Endothelial cell of hepatic sinusoid (primary cell): ENCODE results near the gene HSD11B1L.

Experiments
- in situ Hi-C: cut with HindIII; loops from 2 replicates; pipeline ENCODE4 v1.10.0; 2017; ENCODE audit warnings: low sequenced_read_pairs

HSD11B1L gene, protein sequence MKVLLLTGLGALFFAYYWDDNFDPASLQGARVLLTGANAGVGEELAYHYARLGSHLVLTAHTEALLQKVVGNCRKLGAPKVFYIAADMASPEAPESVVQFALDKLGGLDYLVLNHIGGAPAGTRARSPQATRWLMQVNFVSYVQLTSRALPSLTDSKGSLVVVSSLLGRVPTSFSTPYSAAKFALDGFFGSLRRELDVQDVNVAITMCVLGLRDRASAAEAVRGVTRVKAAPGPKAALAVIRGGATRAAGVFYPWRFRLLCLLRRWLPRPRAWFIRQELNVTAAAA

DNA sequence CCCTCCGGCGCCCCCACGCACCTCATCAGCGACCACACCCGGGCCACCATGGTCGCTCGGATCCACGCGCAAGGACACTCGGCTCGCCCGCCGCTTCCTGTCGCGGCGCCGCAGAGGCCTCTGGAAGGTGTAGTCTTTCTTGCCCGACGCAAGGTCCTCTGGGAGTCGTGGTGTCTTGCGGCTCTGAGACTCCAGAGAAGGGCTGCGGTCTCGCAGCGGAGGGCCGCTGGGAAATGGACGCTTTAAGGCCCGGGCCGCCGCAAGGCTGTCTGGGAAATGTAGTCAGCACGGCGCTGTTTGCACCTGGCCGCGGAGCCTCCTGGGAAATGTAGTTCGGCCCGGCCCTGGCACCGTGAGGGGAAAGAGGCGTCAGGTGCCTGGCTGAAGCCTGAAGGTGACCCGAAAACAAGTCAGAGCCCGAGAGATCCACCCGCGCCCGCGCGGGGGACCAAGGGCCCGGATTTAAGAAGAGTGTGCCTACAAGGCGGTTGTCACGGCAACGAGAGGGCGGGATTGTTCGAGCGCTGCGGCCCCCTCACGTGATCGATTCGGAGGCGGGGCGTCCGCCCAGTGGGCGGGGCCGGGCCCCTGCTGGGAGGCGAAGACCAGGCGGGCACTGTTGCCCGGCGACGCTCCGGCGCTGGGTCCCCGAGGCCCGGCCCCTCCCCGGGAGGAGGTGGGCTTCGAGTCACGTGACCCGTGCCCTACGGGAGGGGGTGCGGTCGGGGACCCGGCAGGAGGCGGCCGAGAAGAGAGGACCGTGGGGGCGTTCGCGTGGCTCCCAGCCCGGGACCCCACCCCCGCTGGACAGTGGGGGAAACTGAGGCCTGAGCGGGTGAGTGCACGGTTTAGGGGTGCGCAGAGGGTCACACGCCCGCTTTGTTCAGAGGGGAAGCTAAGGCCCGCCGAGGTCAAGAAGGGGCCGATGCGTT is at the start of gene HSD11B1L, which contains the start of gene MICOS13:
TSS of gene HSD11B1L (plus strand) at position 591 of the 932 bp plus-strand sequence. CDS start 3,806 bp downstream, outside the sequence.
TSS of gene MICOS13 (minus strand) at position 80 of the 932 bp plus-strand sequence. CDS start at position 50, 30 bp downstream.
- in situ Hi-C loops, result no loop called here

DNA sequence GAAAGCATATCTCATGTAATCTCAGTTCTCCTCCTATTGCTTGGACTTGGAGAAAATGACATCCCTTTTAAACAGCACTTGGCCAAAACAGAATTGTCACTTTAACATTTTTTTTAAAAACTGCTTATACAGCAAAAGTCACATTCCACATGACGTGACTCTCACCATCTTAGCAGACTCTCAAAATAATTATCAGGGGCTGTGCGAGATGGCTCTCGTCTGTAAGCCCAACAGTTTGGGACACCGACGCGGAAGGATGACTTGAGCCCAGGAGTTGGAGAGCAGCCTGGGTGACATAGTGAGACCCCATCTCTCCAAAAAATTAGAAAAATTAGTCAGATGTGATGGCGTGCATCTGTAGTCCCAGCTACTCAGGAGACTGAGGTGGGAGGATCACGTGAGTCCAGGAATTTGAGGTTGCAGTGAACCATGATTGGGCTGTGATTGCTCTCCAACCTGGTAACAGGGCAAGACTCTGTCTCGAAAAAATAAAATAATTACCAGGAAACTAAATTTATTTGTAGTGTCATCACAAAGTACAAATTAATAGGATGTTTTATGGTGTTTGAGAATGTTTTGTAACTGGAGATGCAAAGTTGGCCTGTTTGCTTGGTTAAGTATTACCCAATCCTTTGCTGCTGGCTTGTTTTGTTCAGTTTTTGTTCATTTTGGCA is 49.1 kb upstream of the HSD11B1L start:
- in situ Hi-C loops, result no loop called here

DNA sequence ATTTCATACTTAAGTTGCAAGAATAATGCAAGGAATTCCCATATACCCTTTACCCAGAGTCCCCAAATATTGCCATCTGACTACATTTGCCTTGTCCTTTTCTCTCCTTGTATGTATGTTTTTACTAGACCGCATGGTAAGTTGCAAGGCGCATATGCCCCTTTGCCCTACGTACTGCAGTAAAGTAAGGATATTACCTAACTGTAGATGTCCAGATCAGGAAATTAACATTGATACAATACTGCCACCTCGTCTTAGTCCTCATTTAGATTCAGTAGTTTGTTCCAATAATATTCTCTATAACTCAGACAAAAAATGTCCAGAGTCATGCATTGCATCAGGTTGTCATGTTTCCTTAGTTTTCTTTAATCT is 48.6 kb upstream of the HSD11B1L start:
- in situ Hi-C loops, result no loop called here

DNA sequence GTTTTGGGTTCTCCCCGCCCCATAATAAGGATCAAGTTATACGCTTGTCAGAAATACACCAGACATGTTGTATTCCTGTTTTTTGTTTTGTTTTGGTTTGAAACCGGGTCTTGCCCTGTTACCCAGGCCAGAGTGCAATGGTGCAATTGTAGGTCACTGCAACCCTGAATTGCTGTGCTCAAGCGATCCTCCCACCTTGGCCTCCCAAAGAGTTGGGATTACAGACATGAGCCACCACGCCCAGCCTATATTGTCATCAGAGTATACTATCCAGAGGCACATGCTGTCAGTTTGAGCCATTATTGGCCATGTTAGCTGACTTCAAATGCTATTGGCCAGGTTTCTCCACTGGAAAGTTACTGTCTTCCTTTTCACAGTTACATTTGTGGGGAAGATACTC is 48.2 kb upstream of the HSD11B1L start:
- in situ Hi-C loops, result no loop called here

DNA sequence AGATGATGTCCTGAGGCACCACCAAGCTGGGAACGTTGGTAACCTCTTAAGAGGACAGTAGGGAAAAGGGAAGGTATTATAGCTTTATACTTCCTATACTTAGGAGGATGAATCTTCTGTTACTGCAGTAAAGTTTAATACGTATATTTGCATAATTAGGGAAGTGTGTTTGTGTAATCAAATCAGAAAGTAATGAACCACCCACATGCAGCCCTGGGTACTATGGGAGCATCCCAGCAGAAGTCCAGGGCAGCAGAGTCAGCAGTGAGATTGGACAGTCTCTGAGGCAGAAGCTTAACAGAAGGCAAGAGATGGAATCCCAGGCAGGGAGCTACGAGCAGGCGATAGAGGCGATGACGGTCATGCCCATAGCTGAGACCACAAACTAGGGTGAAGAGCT is 45.4 kb upstream of the HSD11B1L start:
- in situ Hi-C loops, result no loop called here

DNA sequence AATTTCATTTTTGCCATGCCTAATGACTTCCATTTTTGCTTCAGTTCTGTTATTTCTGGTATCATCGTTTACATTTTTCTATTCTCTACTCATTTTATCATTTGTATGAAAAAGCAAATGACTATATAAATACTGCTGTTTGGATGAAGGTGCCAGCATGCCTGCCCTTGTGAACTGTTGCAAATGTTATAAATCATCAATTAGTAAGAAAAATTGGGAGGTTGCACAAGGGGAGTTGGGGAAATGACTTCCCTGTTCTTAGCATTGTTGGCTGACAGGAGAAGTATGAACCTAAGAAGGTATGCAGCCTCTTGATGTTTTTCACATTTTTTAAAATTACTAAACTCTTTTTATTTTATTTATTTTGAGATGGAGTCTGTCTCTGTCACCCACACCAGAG is 42.9 kb upstream of the HSD11B1L start:
- in situ Hi-C loops, result no loop called here

DNA sequence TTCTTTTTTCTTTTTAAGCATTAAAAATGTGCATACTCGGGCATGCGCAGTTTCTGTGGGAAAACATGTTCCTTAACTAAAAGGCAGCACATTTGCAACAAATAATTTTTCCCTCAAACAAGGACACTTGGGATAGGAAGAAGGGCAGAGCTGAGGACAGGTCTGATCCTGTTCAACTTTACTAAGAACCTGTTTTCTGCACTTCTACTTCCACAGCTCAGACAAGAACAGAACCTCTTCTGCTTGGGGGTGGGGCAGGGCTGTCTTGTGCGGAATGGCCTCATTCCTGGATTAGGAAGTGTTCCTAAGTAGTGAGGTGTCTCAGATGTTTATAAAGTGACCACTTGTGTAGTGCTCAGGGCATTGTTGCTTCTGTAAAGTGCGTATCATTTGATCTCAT is 39.7 kb upstream of the HSD11B1L start:
- in situ Hi-C loops, result no loop called here

DNA sequence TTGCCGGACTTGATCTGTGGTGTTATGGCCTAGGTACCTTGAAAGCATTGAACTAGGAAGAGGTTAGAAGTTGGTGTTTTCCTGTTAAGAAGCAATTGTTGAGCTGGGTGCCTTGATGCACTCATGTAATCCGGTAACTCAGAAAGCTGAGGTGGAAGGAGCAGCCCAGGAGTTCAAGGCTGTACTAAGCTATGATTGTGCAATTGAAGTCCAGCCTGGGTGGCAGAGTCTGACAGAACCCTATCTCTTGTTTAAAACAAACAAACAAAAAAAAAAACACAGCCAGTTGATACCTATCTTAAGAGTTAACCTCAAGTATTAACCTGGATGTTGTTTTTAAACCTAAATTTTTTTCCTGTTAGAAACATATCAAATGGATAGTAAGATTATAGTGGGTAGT is 38.6 kb upstream of the HSD11B1L start:
- in situ Hi-C loops, result no loop called here

DNA sequence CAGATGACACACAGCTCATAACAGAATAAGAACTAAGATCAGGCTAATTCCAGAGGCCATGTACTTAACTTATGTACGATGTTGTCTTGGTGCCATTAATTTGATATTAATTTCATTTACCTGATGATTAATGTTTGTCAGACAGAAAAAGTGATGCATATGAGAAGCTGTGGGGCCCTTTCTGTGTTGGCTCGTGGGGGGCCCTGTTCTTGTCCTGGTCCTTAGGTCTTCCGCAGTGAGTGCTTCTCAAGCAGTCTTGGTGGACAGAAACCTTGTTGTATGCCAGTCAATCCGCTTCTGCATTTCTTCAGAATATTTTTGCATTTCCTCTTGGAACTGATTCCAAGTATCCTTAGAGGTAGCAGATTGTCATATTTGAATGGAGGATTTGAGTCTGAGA is 37.8 kb upstream of the HSD11B1L start:
- in situ Hi-C loops, result no loop called here

DNA sequence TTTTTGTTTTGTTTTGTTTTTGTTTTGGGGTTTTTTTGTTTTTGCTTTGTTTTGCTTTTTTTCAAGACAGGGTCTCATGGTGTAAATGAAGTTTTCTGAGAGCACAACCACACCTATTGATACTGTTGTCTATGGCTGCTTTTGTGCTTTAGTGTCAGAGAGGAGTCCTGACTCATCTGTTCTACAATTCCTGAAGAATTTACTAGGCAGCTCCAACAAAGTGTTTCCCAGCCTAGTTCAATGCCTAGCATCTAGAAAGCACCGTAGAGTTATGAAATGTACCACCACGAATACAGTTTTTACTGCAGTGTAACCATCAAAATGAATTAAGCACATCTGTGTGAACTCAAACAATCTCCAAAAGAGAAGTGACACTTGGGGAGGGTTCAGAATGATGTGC is 36.8 kb upstream of the HSD11B1L start:
- in situ Hi-C loops, result no loop called here

DNA sequence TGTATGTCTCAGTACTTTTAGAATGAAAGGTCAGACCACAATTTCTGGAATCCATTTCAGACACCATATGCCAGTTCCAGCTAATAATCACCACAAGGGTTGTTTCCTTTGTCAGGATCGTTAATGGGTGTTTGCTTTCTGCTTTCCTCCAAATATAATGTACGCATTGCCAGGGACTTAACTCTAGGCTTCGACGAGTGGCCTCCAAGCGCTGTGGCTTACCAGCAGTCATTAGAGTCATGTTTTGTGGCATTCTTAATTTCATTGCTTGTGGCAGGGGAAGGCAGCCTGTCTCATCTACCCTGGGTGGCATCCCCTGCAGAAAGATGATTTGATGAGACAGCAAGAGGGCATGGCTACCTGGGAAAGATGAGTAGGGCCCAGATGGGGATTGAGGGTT is 35.4 kb upstream of the HSD11B1L start:
- in situ Hi-C loops, result no loop called here

DNA sequence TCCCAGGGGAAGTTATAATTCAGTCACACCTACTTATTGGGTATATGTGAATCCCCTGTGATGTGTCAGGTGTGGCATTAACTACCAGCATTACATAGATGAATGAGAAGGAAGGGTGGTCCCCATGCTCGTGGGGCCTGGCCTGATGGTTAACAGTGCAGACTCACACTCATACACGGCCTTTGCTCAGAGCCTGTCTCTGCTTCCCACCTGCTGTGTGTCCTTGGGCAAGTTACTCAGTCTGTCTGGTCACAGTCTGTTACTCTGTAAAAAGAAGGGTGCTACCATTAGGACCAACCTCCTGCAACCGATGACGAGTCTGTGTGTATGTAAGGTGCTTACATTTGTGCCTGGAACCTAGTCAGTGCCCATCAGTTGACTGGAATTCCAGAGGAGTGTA is 34.1 kb upstream of the HSD11B1L start:
- in situ Hi-C loops, result no loop called here

DNA sequence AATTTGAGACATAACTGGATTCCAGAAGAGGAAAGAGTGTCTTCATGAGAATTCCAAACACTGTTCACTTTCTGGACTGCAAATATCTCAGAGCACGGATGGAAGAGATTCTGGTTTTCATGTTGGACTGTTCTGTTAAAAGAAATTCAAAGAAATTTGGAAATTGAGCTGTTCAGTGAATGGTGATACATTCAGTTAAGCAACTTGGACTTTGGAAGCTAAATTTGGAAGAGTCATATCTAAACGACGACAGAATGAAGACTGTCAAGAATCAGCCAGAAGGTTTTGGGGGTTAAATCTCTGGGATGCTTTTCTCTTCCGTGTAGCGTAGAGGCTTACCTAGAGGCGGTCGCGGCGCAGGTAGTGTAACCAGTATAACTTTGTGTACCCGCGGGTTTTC is 32.4 kb upstream of the HSD11B1L start:
- in situ Hi-C loops, result no loop called here

DNA sequence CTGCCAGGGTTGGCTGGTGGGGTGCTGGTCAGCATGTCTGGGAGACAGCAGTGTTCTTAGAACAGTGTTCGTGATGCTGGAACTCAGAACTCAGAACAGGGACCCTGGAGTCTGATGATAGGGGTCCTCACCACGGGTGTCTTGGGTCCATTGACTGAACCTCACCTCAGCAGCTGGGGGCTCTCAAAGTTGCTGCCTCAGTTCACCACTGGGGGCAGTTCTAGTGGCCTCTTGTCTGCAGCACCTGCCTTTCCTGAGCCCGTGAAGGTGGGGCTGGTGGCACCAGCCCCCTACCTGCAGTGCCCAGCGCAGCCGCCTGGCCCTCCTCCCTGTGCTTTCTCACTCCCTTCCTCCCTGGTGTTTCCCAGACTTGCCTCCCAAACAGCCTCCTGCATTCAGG is 29.5 kb upstream of the HSD11B1L start:
- in situ Hi-C loops, result loop anchor here (5.0 kb wide), 1 partner anchor 49 kb away; no protein-coding TSS in a partner anchor

DNA sequence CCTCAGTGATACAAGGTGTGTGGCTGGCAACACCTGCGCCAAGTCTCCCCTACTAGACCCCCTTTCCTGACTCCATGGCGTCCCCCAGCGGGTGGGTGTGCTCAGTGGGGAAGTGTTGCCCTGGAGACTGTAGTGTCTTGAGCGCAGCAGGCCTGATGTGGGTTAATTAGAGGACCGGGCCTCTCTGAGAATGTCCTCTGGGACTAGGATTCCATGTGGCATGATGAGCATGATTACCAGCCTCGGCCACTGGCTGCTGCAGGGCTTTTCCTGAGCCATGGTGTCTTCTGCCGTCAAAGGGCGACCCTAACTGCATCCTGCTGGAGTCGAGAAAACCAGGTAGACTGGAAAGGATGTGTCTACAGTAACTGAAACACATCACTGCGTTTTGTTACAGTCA is 28.6 kb upstream of the HSD11B1L start:
- in situ Hi-C loops, result loop anchor here (5.0 kb wide), 1 partner anchor 50 kb away; no protein-coding TSS in a partner anchor

DNA sequence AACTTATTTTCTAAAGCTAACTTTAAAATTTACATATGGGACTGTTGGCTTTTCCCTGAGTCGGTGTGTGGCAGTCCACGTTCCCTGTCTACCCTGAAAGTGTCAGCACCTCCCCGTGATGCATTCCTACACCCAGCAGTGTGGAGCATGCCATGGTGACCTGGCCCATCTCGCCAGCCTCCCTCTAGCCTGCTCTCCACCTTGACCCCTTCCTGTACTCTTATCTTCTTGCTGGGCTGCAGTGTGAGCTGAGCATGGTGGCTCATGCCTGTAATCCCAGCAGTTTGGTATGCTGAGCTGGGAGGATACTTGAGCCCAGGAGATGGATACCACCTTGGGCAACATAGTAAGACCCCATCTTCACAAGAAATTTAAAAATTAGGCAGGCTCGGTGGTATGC is 25.9 kb upstream of the HSD11B1L start:
- in situ Hi-C loops, result loop anchor here (5.0 kb wide), 1 partner anchor 53 kb away; no protein-coding TSS in a partner anchor

DNA sequence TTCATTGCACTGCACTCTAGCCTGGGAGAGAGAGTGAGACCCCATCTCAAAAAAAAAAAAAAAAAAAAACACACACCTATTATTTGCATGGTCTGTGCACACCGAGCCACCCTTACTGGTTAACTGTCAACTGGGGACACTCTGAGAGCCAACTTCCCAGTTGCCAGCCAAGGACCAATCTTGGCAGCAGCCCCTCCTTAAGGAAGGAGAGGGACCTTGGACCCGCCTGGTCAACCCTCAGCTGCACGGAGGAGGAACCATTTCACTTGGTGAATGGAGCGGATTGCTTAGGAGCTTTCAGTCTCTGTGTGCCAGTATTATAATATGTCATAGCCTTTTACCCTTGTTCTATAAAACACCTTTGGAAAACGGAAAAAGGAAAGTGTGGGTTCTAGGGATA is 25.4 kb upstream of the HSD11B1L start:
- in situ Hi-C loops, result no loop called here

DNA sequence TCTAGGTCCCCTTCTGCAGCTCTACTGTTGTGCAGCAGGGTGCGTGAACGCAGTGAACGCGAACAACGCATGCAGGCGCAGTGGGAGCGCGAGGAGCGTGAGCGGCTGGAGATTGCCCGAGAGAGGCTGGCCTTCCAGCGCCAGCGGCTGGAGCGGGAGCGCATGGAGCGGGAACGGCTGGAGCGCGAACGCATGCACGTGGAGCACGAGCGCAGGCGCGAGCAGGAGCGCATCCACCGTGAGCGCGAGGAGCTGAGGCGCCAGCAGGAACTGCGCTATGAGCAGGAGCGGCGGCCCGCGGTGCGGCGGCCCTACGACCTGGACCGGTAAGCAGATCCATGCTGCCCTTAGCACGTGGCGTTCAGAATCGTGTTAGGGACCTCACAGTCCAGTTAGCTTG is 19.3 kb upstream of the HSD11B1L start:
- in situ Hi-C loops, result no loop called here

DNA sequence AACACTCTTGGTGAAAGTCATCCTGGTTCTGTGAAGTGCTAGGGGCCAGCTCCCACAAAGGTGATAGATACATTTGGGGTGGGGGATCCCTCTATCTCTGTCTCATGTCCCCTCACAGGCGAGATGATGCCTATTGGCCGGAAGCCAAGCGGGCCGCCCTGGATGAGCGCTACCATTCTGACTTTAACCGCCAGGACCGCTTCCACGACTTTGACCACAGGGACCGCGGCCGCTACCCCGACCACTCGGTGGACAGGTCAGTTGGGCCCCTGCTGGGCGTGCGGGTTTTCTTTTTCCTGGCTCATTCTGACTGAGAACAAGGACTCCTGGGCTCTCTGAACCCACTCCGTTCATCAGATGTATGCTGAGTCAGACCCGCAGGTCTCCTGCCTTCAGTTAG is 16.9 kb upstream of the HSD11B1L start:
- in situ Hi-C loops, result no loop called here

DNA sequence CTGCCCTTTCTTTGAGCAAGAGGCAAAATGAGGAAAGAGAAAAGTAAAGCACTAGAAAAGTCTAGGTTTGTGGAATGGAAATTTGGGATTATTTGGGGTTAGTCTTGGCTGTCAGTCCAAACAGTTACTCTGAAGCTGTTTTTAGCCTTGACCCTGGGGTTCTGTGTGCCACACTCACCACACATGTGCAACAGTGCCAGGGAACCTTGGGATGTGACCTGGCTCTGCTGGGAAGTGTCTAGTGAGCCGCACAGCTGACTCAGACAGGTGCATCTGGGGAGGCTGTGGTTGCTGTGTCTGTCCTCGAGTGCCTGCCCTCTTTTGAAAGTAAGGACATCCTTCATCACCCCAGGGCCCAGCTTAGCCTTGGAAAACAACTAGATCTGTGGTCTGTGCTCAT is 16.3 kb upstream of the HSD11B1L start:
- in situ Hi-C loops, result no loop called here

DNA sequence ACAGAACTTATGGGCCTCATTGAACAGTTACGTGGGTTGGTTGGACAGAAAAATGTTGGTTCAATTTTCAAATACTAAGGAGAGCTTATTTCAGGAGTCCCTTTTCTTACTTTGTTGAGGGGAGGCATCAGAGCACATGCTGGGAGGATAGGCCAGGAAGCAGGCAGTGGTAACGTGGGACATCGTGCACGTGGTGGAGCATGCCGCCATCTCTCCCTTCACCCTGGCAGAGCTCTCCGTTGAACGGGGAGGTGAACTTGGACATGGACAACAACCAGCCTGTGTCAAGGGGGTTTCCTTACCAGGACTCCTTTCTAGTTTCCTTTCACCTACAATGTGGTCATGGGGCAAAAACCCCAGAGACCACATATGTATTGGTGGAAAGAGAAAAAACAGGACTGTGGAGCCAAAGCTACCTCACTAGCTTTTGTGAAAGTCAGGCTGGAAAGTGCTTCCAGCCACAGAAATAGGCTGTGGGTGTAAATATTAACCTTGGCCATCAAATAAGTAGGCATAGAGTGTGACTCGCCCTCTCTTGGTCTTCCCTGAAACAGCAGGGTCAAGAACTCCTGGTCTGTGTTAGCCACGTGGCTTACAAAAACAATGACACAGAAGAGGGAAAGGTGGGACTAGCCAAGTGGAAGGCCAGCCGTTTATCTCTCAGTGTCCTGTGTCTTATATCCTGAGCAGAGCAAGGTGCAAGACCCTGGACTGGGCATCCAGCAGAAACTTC is 14.9 kb upstream of the HSD11B1L start:
- in situ Hi-C loops, result no loop called here
